GM18868 (cell line): ENCODE results near the gene CRNKL1.

Source experiments
- ATAC-seq: cut with Tn5 transposase; IDR thresholded peaks from one replicate; pipeline ENCODE4 v1.9.1; 2021; ENCODE audit warnings: mild to moderate bottlenecking, moderate library complexity; ENCODE audit not compliant: unreplicated experiment

The CRNKL1 gene

GRCh38 chr20:20052074-20052970 is at the start of gene CRNKL1, which contains the start of gene CFAP61:
Gene CRNKL1 (minus strand): TSS chr20:20052466. CDS start chr20:20052342, 124 bp downstream.
Gene CFAP61 (plus strand): TSS chr20:20052532. CDS start chr20:20056654, 4,122 bp downstream.
- peak; percentile 93 for ATAC-seq

- no peak for ATAC-seq
Observed at GRCh38 chr20:20100881-20101280, 48.6 kb upstream of the CRNKL1 start.

GRCh38 chr20:20096421-20096820 is 44.2 kb upstream of the CRNKL1 start:
- no peak for ATAC-seq

GRCh38 chr20:20095114-20095872 is 43.0 kb upstream of the CRNKL1 start:
- no peak for ATAC-seq

GRCh38 chr20:20094410-20094809 is 42.1 kb upstream of the CRNKL1 start:
- no peak for ATAC-seq

- no peak for ATAC-seq
Observed at GRCh38 chr20:20092827-20093226, 40.6 kb upstream of the CRNKL1 start.

- ATAC-seq: no peak
Observed at GRCh38 chr20:20089939-20090338, 37.7 kb upstream of the CRNKL1 start.

- ATAC-seq: no peak
Observed at GRCh38 chr20:20089018-20089417, 36.8 kb upstream of the CRNKL1 start.

GRCh38 chr20:20085812-20086211 is 33.5 kb upstream of the CRNKL1 start:
- no peak for ATAC-seq

GRCh38 chr20:20085071-20085470 is 32.8 kb upstream of the CRNKL1 start:
- ATAC-seq: no peak

- ATAC-seq: no peak
Observed at GRCh38 chr20:20084296-20084752, 32.1 kb upstream of the CRNKL1 start.

GRCh38 chr20:20083807-20084206 is 31.5 kb upstream of the CRNKL1 start:
- no peak for ATAC-seq

GRCh38 chr20:20079102-20079784 is 27.0 kb upstream of the CRNKL1 start:
- ATAC-seq: no peak

- ATAC-seq: no peak
Observed at GRCh38 chr20:20078041-20078440, 25.8 kb upstream of the CRNKL1 start.

GRCh38 chr20:20076297-20077065 is 24.2 kb upstream of the CRNKL1 start:
- ATAC-seq: no peak

GRCh38 chr20:20075032-20075431 is 22.8 kb upstream of the CRNKL1 start:
- ATAC-seq: no peak

GRCh38 chr20:20073801-20074371 is 21.6 kb upstream of the CRNKL1 start:
- no peak for ATAC-seq

GRCh38 chr20:20070871-20071726 is 18.8 kb upstream of the CRNKL1 start:
- ATAC-seq: no peak

- ATAC-seq: no peak
Observed at GRCh38 chr20:20065361-20065760, 13.1 kb upstream of the CRNKL1 start.
